B cell (primary cell): Measurements from ENCODE around the gene NDUFS7. TPM values are rescaled to one million over a fixed set of nuclear protein-coding genes. Genes with fewer than 3 reads are reported as not detected.

Source experiments
- ATAC-seq: fragments of 200-7000 bp; cut with Tn5 transposase; one replicate; pipeline ENCODE4 v1.10.0; 2021; ENCODE audit warnings: low read depth, mild to moderate bottlenecking, moderate number of reproducible peaks, moderate library complexity
- CTCF ChIA-PET: fragments of 350-600 bp; sonication (Branson Sonifier 250); formaldehyde crosslinking; loops from one replicate; lab custom pipeline; 2021; ENCODE audit warnings: antibody characterized with exemption, inconsistent platforms; lab: Charles Lee
- POLR2A ChIA-PET: fragments of 350-600 bp; sonication (Branson Sonifier 250); formaldehyde crosslinking; loops from one replicate; lab custom pipeline; 2021; ENCODE audit warnings: antibody characterized with exemption; lab: Charles Lee
- DNase-seq: peaks from one replicate; pipeline ENCODE4 v3.0.0; 2013
- H2AFZ ChIP-seq: 2 replicates; pipeline ENCODE4 v1.6.1; 2012; ENCODE audit warnings: mild to moderate bottlenecking, low read depth, low read length; ENCODE audit not compliant: insufficient read depth, poor library complexity, severe bottlenecking
- H3K27ac ChIP-seq, 2 donors: 1 replicate in 1 of 2; 2 replicates in 1 of 2; pipeline ENCODE4 v1.5.1; 2012 to 2013; ENCODE audit warnings: low read length in 2 of 2, mild to moderate bottlenecking in 2 of 2, moderate library complexity in 1 of 2
- H3K27me3 ChIP-seq, 4 experiments: fragments of 200-600 bp in 1 of 4; sonication (generic) in 1 of 4; replicated peaks in 1 of 4; 1 replicate in 2 of 4; 2 replicates in 2 of 4; pipeline versions ENCODE4 v1.6.1 to v1.7.0; 2013 to 2016; ENCODE audit warnings: low read length in 3 of 4, mild to moderate bottlenecking in 2 of 4, mixed read lengths in 1 of 4, moderate library complexity in 1 of 4; ENCODE audit not compliant: insufficient read depth in 4 of 4, control insufficient read depth in 3 of 4; ENCODE audit errors: control extremely low read depth in 1 of 4
- H3K36me3 ChIP-seq, 2 experiments: replicated peaks in 1 of 2; 1 replicate in 1 of 2; 2 replicates in 1 of 2; pipeline versions ENCODE4 v1.6.1 to v1.7.1; 2013; ENCODE audit warnings: low read length in 1 of 2; ENCODE audit not compliant: insufficient read depth in 2 of 2, control insufficient read depth in 1 of 2; ENCODE audit errors: control extremely low read depth in 1 of 2, extremely low read depth in 1 of 2
- H3K4me1 ChIP-seq, 2 donors: fragments of 200-600 bp in 1 of 2; sonication (generic) in 1 of 2; 1 replicate in 1 of 2; 2 replicates in 1 of 2; pipeline versions ENCODE4 v1.5.1 to v1.6.1; 2013 to 2017; ENCODE audit warnings: low read length in 2 of 2; ENCODE audit not compliant: control insufficient read depth in 2 of 2, insufficient read depth in 2 of 2
- H3K4me2 ChIP-seq: replicated peaks from 2 replicates; pipeline ENCODE3; 2012; ENCODE audit warnings: mild to moderate bottlenecking, low read depth, low read length; ENCODE audit not compliant: poor library complexity, severe bottlenecking
- H3K4me3 ChIP-seq, 5 experiments: fragments of 200-600 bp in 1 of 5; sonication (generic) in 1 of 5; 1 replicate in 3 of 5; 2 replicates in 2 of 5; pipeline versions ENCODE4 v1.5.1 to v1.7.0; 2011 to 2016; ENCODE audit warnings: low read length in 4 of 5, mild to moderate bottlenecking in 4 of 5, low read depth in 2 of 5, control low read depth in 1 of 5, moderate library complexity in 1 of 5; ENCODE audit not compliant: insufficient read depth in 1 of 5; ENCODE audit errors: control extremely low read depth in 1 of 5, extremely low read depth in 1 of 5
- H3K79me2 ChIP-seq: fragments of 200-600 bp; sonication (generic); one replicate; pipeline ENCODE4 v1.6.0; 2016; ENCODE audit warnings: low read length; ENCODE audit not compliant: control insufficient read depth, insufficient read depth
- H3K9ac ChIP-seq: fragments of 200-600 bp; sonication (generic); 2 replicates; pipeline ENCODE4 v1.6.1; 2017; ENCODE audit warnings: mild to moderate bottlenecking, low read length, moderate library complexity
- H3K9me3 ChIP-seq, 3 donors: one replicate each; pipeline versions ENCODE4 v1.6.1 to v1.7.1; 2013; ENCODE audit warnings: low read length in 2 of 3; ENCODE audit not compliant: control insufficient read depth in 2 of 3, insufficient read depth in 1 of 3; ENCODE audit errors: control extremely low read depth in 1 of 3
- H4K20me1 ChIP-seq: 2 replicates; pipeline ENCODE4 v1.6.0; 2012; ENCODE audit warnings: mild to moderate bottlenecking, low read length; ENCODE audit not compliant: insufficient read depth, control insufficient read depth, poor library complexity, severe bottlenecking
- H3K27ac Mint-ChIP-seq: one replicate; pipeline ENCODE4 v1.8.0; 2021; ENCODE audit warnings: mixed read lengths
- H3K27me3 Mint-ChIP-seq: one replicate; pipeline ENCODE4 v1.8.0; 2021; ENCODE audit warnings: mixed read lengths
- H3K4me1 Mint-ChIP-seq: one replicate; pipeline ENCODE4 v1.8.0; 2021; ENCODE audit warnings: mixed read lengths
- H3K4me3 Mint-ChIP-seq: one replicate; pipeline ENCODE4 v1.8.0; 2021; ENCODE audit warnings: mixed read lengths
- H3K9me3 Mint-ChIP-seq: one replicate; pipeline ENCODE4 v1.8.0; 2022; ENCODE audit warnings: mixed read lengths; ENCODE audit not compliant: insufficient read depth
- EZH2 ChIP-seq: IDR thresholded peaks from 2 replicates; pipeline ENCODE4 v1.6.1; 2012; ENCODE audit warnings: borderline replicate concordance, low read depth, mild to moderate bottlenecking, moderate library complexity, low read length; ENCODE audit not compliant: insufficient read depth, poor library complexity, severe bottlenecking
- WGBS: methylation state at CpG from one replicate; pipeline ENCODE4 v1.1.5; 2013; ENCODE audit warnings: missing lambda C conversion rate; ENCODE audit not compliant: insufficient coverage; 5-methylcytosine and 5-hydroxymethylcytosine counted together
- intact Hi-C: fragments of 100-400 bp; cut with micrococcal nuclease; formaldehyde crosslinking; loops from one replicate; pipeline ENCODE4 v1.10.0; 2022
- polyA plus RNA-seq: library from polyadenylated mRNA; depleted of rRNA; stranded (reverse); fragments of >200 nt; gene quantifications from 2 replicates; pipeline ENCODE4 v1.2.3, GENCODE V29; 2012
- total RNA-seq, 2 donors: library from RNA; stranded (reverse); fragments of 120-200 nt in 1 of 2; gene quantifications; 1 replicate in 1 of 2; 2 replicates in 1 of 2; pipeline versions ENCODE4 v1.2.3 to v1.2.4, GENCODE V29; 2013 to 2022
- TF ChIP-seq, protein P1 (sequence below): fragments of 200-600 bp; IDR thresholded peaks from one replicate; pipeline ENCODE4 v1.8.0; 2022; ENCODE audit warnings: antibody characterized with exemption, mild to moderate bottlenecking

Gene NDUFS7
- total and polyA plus RNA-seq, 2 donors (not counting 1 experiment from before 2014, with no cell fraction given), result 58.8 to 141 TPM

- Histone ChIP-seq H3K4me1 (peaks cover 0 to 20% of the 10 kb centered on the region in 2 donors), H3K4me2 (no peak overlapping the region), H3K4me3 (no peak overlapping the region), H3K27ac (no peak overlapping the region), H2AFZ (no peak overlapping the region), H3K9me3 (no peaks in the 10 kb centered on the region), H3K79me2 (peaks cover 92% of the 10 kb centered on the region), H4K20me1 (peaks cover 95% of the 10 kb centered on the region), H3K36me3 (peaks cover 0 to 62% of the 10 kb centered on the region in 2 experiments), H3K9ac (no peak overlapping the region), H3K27me3 (no peaks in the 10 kb centered on the region)
- ChIA-PET CTCF (interaction anchor here (1.2 kb wide), 1 partner anchor 20 kb away, joined by 3 read pairs; no protein-coding TSS in a partner anchor), POLR2A (interaction anchor here (0.6 kb wide), 1 partner anchor 60 kb away, joined by 4 read pairs; no protein-coding TSS in a partner anchor)
- intact Hi-C loops, result no loop called here
- no peak for TF ChIP-seq EZH2
- TF ChIP-seq, protein P1, sequence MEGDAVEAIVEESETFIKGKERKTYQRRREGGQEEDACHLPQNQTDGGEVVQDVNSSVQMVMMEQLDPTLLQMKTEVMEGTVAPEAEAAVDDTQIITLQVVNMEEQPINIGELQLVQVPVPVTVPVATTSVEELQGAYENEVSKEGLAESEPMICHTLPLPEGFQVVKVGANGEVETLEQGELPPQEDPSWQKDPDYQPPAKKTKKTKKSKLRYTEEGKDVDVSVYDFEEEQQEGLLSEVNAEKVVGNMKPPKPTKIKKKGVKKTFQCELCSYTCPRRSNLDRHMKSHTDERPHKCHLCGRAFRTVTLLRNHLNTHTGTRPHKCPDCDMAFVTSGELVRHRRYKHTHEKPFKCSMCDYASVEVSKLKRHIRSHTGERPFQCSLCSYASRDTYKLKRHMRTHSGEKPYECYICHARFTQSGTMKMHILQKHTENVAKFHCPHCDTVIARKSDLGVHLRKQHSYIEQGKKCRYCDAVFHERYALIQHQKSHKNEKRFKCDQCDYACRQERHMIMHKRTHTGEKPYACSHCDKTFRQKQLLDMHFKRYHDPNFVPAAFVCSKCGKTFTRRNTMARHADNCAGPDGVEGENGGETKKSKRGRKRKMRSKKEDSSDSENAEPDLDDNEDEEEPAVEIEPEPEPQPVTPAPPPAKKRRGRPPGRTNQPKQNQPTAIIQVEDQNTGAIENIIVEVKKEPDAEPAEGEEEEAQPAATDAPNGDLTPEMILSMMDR, result no peak
- Mint-ChIP-seq H3K27ac (no peak overlapping the region), H3K27me3 (no peaks in the 10 kb centered on the region), H3K9me3 (no peaks in the 10 kb centered on the region), H3K4me3 (no peak overlapping the region), H3K4me1 (peaks cover 19% of the 10 kb centered on the region)
- DNase-seq (no peak), ATAC-seq (no peak)
- 92% methylated on average over 30 of the region's 30 CpGs for WGBS
Observed at GRCh38 chr19:1417681-1418495, 34.2 kb downstream of the NDUFS7 start.

DNA sequence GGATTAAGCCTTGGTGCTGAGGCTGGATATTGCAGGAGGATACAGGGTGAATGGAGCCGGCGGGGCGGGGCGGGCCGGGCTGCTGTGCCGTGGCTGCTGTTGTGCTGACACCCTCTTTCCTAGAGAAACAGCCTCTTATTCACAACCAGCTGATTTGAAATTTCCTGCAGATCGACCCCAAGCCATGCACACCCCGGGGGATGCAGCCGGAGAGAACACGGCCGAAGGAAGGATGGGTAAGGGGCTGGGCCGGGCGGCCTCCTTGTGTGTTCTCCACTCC, 34.7 kb downstream of the NDUFS7 start:
- Mint-ChIP-seq H3K4me3 (no peak overlapping the region), H3K9me3 (no peaks in the 10 kb centered on the region), H3K27me3 (no peaks in the 10 kb centered on the region), H3K4me1 (peaks cover 18% of the 10 kb centered on the region), H3K27ac (no peak overlapping the region)
- Histone ChIP-seq H3K4me2 (no peak overlapping the region), H3K27ac (no peak overlapping the region), H4K20me1 (peaks cover 95% of the 10 kb centered on the region), H3K4me1 (peaks cover 0 to 17% of the 10 kb centered on the region in 2 donors), H3K4me3 (no peak overlapping the region), H3K9me3 (no peaks in the 10 kb centered on the region), H3K79me2 (peaks cover 92% of the 10 kb centered on the region), H3K27me3 (no peaks in the 10 kb centered on the region), H3K9ac (no peak overlapping the region), H2AFZ (no peak overlapping the region), H3K36me3 (peaks cover 0 to 61% of the 10 kb centered on the region in 2 experiments)
- intact Hi-C loops, result no loop called here
- TF ChIP-seq EZH2, result no peak
- TF ChIP-seq, protein P1, result no peak
- POLR2A ChIA-PET, result no interaction called here
- ATAC-seq, result no peak
- CTCF ChIA-PET, result interaction anchor here (1.2 kb wide), 1 partner anchor 19 kb away, joined by 3 read pairs; no protein-coding TSS in a partner anchor
- DNase-seq, result no peak
- WGBS, result 92% methylated on average over 7 of the region's 13 CpGs
